Neural progenitor cell (in vitro differentiated cells): ENCODE measurements around the gene TSHZ3. TPM values are rescaled to one million over a fixed set of nuclear protein-coding genes. Genes with fewer than 3 reads are reported as not detected.

ENCODE experiments used
- DNase-seq: peaks from one replicate; pipeline ENCODE4 v3.0.0-alpha.2; 2016; ENCODE audit warnings: low spot score
- H2AFZ ChIP-seq: fragments of 200-600 bp; sonication (generic); replicated peaks from 2 replicates; pipeline ENCODE4 v1.6.1; 2016; ENCODE audit warnings: antibody characterized with exemption
- H3F3A ChIP-seq: fragments of 200-600 bp; sonication (generic); 2 replicates; pipeline ENCODE4 v1.6.1; 2016; ENCODE audit warnings: antibody characterized with exemption, low read depth
- H3K27ac ChIP-seq: fragments of 200-600 bp; sonication (generic); 2 replicates; pipeline ENCODE4 v1.5.1; 2016; ENCODE audit warnings: mild to moderate bottlenecking
- H3K27me3 ChIP-seq: fragments of 200-600 bp; sonication (generic); 2 replicates; pipeline ENCODE4 v1.6.1; 2016; ENCODE audit warnings: mild to moderate bottlenecking, moderate library complexity
- H3K36me3 ChIP-seq: fragments of 200-600 bp; sonication (generic); 2 replicates; pipeline ENCODE4 v1.5.1; 2016
- H3K4me1 ChIP-seq: fragments of 200-600 bp; sonication (generic); 2 replicates; pipeline ENCODE4 v1.6.1; 2016; ENCODE audit warnings: mixed run types
- H3K4me2 ChIP-seq: fragments of 200-600 bp; sonication (generic); 2 replicates; pipeline ENCODE4 v1.6.1; 2016
- H3K4me3 ChIP-seq: fragments of 200-600 bp; sonication (generic); 2 replicates; pipeline ENCODE4 v1.5.1; 2016
- H3K79me2 ChIP-seq: fragments of 200-600 bp; sonication (generic); 2 replicates; pipeline ENCODE4 v1.6.1; 2016; ENCODE audit warnings: low read depth
- H3K9ac ChIP-seq: fragments of 200-600 bp; sonication (generic); 2 replicates; pipeline ENCODE4 v1.6.1; 2016
- H3K9me3 ChIP-seq: fragments of 200-600 bp; sonication (generic); 2 replicates; pipeline ENCODE4 v1.5.1; 2016; ENCODE audit warnings: low read depth
- H4K20me1 ChIP-seq: fragments of 200-600 bp; sonication (generic); 2 replicates; pipeline ENCODE4 v1.6.1; 2016; ENCODE audit warnings: low read depth
- H3K27ac Mint-ChIP-seq: 3 replicates; pipeline ENCODE4 v1.8.0; 2021; ENCODE audit warnings: mixed read lengths
- H3K27me3 Mint-ChIP-seq: 2 replicates; pipeline ENCODE4 v1.8.0; 2022; ENCODE audit warnings: low read depth, mild to moderate bottlenecking, inconsistent platforms, moderate library complexity, mixed read lengths; ENCODE audit not compliant: insufficient read depth
- H3K36me3 Mint-ChIP-seq: 3 replicates; pipeline ENCODE4 v1.8.0; 2021; ENCODE audit warnings: mixed read lengths
- H3K4me1 Mint-ChIP-seq: 3 replicates; pipeline ENCODE4 v1.8.0; 2021; ENCODE audit warnings: mixed read lengths
- H3K4me3 Mint-ChIP-seq: 3 replicates; pipeline ENCODE4 v1.8.0; 2021; ENCODE audit warnings: mild to moderate bottlenecking, moderate library complexity, mixed read lengths
- H3K9me3 Mint-ChIP-seq: 3 replicates; pipeline ENCODE4 v1.8.0; 2020; ENCODE audit warnings: mixed read lengths
- EZH2 ChIP-seq: fragments of 200-600 bp; sonication (generic); IDR thresholded peaks from 2 replicates; pipeline ENCODE4 v1.6.1; 2017; ENCODE audit warnings: antibody characterized with exemption, mild to moderate bottlenecking, moderate library complexity
- EZH2phosphoT487 ChIP-seq: fragments of 200-600 bp; sonication (generic); IDR thresholded peaks from 2 replicates; pipeline ENCODE4 v1.6.1; 2017; ENCODE audit warnings: antibody characterized with exemption
- total RNA-seq: library from RNA; depleted of rRNA; stranded (reverse); fragments of >200 nt; gene quantifications from 2 replicates; pipeline ENCODE4 v1.2.3, GENCODE V29; 2015; ENCODE audit warnings: low replicate concordance
- TF ChIP-seq, protein P1 (sequence below): fragments of 200-600 bp; sonication (generic); IDR thresholded peaks from 2 replicates; pipeline ENCODE4 v1.5.1; 2017; ENCODE audit warnings: antibody characterized with exemption, mild to moderate bottlenecking

The TSHZ3 gene
- total RNA-seq, 1 donor from 2014 or later = 0.60 TPM

- Mint-ChIP-seq H3K27ac (peak overlapping the region; percentile 86), H3K9me3 (no peaks in the 10 kb centered on the region), H3K4me1 (peaks cover 42% of the 10 kb centered on the region), H3K36me3 (no peaks in the 10 kb centered on the region), H3K4me3 (peak overlapping the region; percentile 55), H3K27me3 (peaks cover 3% of the 10 kb centered on the region)
- Histone ChIP-seq H3K4me2 (peak overlapping the region; percentile 43), H3K9ac (no peak overlapping the region), H3K9me3 (no peaks in the 10 kb centered on the region), H3K4me1 (peaks cover 8% of the 10 kb centered on the region), H3K27me3 (no peaks in the 10 kb centered on the region), H3K4me3 (no peak overlapping the region), H4K20me1 (no peaks in the 10 kb centered on the region), H3K27ac (no peak overlapping the region), H3K79me2 (no peaks in the 10 kb centered on the region), H2AFZ (no peak overlapping the region), H3K36me3 (no peaks in the 10 kb centered on the region), H3F3A (no peaks in the 10 kb centered on the region)
- DNase-seq = peak; percentile 88
- TF ChIP-seq, protein P1, sequence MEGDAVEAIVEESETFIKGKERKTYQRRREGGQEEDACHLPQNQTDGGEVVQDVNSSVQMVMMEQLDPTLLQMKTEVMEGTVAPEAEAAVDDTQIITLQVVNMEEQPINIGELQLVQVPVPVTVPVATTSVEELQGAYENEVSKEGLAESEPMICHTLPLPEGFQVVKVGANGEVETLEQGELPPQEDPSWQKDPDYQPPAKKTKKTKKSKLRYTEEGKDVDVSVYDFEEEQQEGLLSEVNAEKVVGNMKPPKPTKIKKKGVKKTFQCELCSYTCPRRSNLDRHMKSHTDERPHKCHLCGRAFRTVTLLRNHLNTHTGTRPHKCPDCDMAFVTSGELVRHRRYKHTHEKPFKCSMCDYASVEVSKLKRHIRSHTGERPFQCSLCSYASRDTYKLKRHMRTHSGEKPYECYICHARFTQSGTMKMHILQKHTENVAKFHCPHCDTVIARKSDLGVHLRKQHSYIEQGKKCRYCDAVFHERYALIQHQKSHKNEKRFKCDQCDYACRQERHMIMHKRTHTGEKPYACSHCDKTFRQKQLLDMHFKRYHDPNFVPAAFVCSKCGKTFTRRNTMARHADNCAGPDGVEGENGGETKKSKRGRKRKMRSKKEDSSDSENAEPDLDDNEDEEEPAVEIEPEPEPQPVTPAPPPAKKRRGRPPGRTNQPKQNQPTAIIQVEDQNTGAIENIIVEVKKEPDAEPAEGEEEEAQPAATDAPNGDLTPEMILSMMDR = peak; percentile 71
- TF ChIP-seq EZH2 (no peak), EZH2phosphoT487 (no peak)
Observed at GRCh38 chr19:31338069-31338776, 11.0 kb downstream of the TSHZ3 start.

GRCh38 chr19:31337008-31337914, 12.0 kb downstream of the TSHZ3 start:
- Histone ChIP-seq H3F3A (no peaks in the 10 kb centered on the region), H3K9me3 (no peaks in the 10 kb centered on the region), H4K20me1 (no peaks in the 10 kb centered on the region), H3K9ac (no peak overlapping the region), H3K4me2 (no peak overlapping the region), H3K36me3 (no peaks in the 10 kb centered on the region), H3K79me2 (no peaks in the 10 kb centered on the region), H3K27ac (no peak overlapping the region), H3K4me1 (peaks cover 8% of the 10 kb centered on the region), H2AFZ (no peak overlapping the region), H3K27me3 (no peaks in the 10 kb centered on the region), H3K4me3 (no peak overlapping the region)
- H3K27me3 Mint-ChIP-seq = peaks cover 6% of the 10 kb centered on the region
- TF ChIP-seq, protein P1 = no peak
- TF ChIP-seq EZH2 (no peak), EZH2phosphoT487 (no peak)
- H3K27ac Mint-ChIP-seq = no peak overlapping the region
- no peak for DNase-seq
- H3K36me3 Mint-ChIP-seq = no peaks in the 10 kb centered on the region
- H3K9me3 Mint-ChIP-seq = no peaks in the 10 kb centered on the region
- H3K4me3 Mint-ChIP-seq = no peak overlapping the region
- H3K4me1 Mint-ChIP-seq = peaks cover 42% of the 10 kb centered on the region

GRCh38 chr19:31335716-31336115, 13.5 kb downstream of the TSHZ3 start:
- Mint-ChIP-seq H3K27ac (no peak overlapping the region), H3K9me3 (no peaks in the 10 kb centered on the region), H3K36me3 (no peaks in the 10 kb centered on the region), H3K4me1 (peaks cover 35% of the 10 kb centered on the region), H3K4me3 (no peak overlapping the region), H3K27me3 (peaks cover 6% of the 10 kb centered on the region)
- Histone ChIP-seq H3K79me2 (no peaks in the 10 kb centered on the region), H3K4me1 (peaks cover 8% of the 10 kb centered on the region), H2AFZ (no peak overlapping the region), H4K20me1 (no peaks in the 10 kb centered on the region), H3K4me2 (no peak overlapping the region), H3K9ac (no peak overlapping the region), H3K4me3 (no peak overlapping the region), H3K27ac (no peak overlapping the region), H3K9me3 (no peaks in the 10 kb centered on the region), H3K36me3 (no peaks in the 10 kb centered on the region), H3K27me3 (no peaks in the 10 kb centered on the region), H3F3A (no peaks in the 10 kb centered on the region)
- no peak for DNase-seq
- TF ChIP-seq, protein P1 = no peak
- TF ChIP-seq EZH2phosphoT487 = no peak
- TF ChIP-seq EZH2 = no peak
